ENCODE data around the gene NLRC5.

DNA sequence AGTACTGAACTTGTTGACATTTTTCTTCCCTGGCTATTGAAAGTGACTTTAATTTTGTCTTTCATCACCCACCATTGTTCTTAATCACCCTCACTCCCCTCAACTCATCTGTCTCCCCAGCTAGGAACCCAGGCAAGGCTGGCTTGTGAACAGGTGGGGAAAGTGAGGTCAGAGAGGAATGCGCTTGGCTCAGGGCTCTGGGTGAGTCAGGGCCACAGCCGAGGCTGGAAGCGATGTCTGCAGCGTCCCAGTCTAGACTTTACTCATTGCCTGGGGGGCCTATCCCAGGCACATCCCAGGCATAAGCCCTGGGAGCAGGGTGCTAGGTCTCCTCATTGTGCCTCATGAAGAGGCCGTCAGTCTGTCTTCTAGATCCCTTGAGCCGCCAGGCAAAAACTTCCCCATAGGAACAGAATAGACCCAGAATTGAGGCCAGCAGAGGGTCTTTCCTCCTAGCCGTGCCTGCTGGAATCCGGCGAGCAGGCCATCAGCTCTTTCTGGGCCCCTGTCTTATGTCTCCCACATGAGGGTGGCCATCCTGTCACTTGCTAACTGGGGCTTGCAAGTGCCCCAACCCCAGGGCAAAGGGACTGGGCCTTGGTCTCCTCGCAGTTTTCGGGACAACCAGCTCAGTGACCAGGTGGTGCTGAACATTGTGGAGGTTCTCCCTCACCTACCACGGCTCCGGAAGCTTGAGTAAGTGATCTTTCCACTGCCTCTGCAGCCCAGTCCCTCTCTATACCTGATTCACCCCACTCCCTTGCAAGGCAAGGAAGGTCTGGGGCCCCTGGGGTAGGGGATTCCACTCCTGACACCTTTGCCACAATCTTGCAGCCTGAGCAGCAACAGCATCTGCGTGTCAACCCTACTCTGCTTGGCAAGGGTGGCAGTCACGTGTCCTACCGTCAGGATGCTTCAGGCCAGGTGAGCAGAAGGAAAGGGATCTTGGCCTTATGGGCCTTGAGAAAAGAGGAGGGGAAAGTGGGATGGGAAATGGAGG, 40.1 kb downstream of the NLRC5 start:
- TF ChIP-seq, protein P1, sequence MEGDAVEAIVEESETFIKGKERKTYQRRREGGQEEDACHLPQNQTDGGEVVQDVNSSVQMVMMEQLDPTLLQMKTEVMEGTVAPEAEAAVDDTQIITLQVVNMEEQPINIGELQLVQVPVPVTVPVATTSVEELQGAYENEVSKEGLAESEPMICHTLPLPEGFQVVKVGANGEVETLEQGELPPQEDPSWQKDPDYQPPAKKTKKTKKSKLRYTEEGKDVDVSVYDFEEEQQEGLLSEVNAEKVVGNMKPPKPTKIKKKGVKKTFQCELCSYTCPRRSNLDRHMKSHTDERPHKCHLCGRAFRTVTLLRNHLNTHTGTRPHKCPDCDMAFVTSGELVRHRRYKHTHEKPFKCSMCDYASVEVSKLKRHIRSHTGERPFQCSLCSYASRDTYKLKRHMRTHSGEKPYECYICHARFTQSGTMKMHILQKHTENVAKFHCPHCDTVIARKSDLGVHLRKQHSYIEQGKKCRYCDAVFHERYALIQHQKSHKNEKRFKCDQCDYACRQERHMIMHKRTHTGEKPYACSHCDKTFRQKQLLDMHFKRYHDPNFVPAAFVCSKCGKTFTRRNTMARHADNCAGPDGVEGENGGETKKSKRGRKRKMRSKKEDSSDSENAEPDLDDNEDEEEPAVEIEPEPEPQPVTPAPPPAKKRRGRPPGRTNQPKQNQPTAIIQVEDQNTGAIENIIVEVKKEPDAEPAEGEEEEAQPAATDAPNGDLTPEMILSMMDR (IDR thresholded peaks at IDR 0.05 in 8 of 11, conservative IDR thresholded peaks at IDR 0.05 in 3 of 11), result no peak
- peak in 2 of 3 donors; percentile 35 to 38 for TF ChIP-seq POLR2AphosphoS5 (IDR thresholded peaks at IDR 0.05)

Measured in spleen (tissue), 7 donors.